DMS53 treated with DMSO at 0.1 percent for 48 hours (cell line): ENCODE measurements around the gene LONP2.
"Not testable (repeated sequence)": the region's sequence is repeated elsewhere in the genome, so short reads cannot be mapped to it uniquely, and the experiment has no call there.

Source experiments
- DNase-seq: peaks from one replicate; lab custom pipeline; 2025; ENCODE audit not compliant: unreplicated experiment; lab: John Stamatoyannopoulos, UW

Gene LONP2

GRCh38 chr16:48365025-48365600, 121.0 kb downstream of the LONP2 start:
- no peak for DNase-seq

GRCh38 chr16:48365601-48366164, 121.6 kb downstream of the LONP2 start:
- DNase-seq, result peak; percentile 81

GRCh38 chr16:48366165-48367093, 122.3 kb downstream of the LONP2 start:
- DNase-seq, result peak; percentile 69

DNA sequence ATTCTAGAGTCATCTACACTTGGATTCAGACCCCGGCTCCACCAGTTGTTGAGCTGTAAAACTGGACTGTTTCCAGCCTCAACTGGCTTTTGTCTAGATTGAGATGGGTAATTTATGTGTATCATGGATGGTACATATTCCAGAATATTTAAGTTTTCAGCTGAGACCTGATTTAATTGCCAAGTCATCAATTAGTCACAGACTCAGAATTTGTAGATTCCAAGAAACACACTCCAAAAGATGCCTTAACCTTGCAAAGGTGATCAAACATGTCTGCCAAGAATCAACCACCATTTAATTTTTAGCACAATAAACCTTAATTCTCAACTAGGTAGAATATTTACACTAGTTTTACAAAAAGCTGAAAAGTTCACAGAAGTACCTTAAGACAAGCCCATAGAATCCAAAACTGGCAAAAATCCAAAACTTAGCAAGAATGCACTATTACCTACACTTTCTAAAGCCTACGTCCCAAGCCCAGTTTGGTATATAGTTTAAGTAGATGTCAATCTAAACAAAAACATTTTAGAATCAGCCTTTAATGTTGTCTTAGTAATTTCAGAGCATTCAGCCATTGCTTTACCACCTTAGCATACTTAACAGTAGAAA, 123.4 kb downstream of the LONP2 start:
- DNase-seq, result no peak

- DNase-seq, result no peak
Measured at GRCh38 chr16:48369765-48370164, 125.7 kb downstream of the LONP2 start.

- no peak for DNase-seq
Measured at GRCh38 chr16:48370229-48370628, 126.1 kb downstream of the LONP2 start.

DNA sequence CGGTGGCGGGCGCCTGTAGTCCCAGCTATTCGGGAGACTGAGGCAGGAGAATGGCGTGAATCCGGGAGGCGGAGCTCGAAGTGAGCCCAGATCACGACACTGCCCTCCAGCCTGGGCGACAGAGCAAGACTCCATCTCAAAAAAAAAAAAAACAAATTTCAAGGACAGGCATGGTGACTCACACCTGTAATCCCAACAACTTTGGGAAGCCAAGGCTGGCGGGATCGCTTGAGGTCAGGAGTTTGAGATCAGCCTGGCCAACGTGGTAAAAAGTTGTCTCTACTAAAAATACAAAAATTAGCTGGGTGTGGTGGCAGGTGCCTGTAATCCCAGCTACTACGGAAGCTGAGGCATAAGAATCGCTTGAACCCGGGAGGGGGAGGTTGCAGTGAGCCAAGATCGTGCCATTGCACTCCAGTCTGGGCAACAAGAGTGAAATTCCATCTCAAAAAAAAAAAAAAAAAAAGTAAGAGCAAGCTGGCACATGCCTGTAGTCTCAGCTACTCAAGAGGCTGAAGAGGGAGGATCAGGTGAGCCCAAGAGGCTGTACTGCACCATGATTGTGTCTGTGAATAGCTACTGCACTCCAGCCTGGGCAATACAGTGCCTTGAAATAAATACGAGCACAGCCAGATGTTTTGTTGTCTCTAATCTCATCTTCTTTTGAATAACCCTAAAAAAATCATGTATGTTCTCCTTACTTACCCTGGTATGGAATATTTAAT, 126.7 kb downstream of the LONP2 start:
- not testable (repeated sequence) for DNase-seq

GRCh38 chr16:48371393-48371780, 127.3 kb downstream of the LONP2 start:
- DNase-seq, result no peak

DNA sequence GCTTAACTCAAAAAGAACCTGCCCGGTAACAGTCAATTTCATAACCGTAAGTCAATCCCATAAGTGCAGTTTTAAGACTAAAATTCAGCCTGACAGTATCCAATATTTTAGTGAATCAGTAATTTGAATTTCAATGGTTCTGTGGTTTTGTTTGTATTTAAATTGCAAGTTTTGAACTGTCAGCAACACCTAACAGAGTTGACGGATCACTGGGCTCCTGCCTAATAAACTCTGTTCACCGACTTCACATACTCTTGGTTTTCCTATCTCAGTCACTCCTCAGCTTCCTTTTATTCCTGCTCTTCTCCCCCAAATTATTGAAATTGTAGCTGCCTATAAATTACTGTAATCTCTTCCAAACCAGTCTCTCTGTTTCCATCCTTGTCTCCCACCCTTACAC, 128.6 kb downstream of the LONP2 start:
- no peak for DNase-seq

GRCh38 chr16:48373258-48374029, 129.3 kb downstream of the LONP2 start:
- DNase-seq, result no peak

- no peak for DNase-seq
Measured at GRCh38 chr16:48374255-48374654, 130.2 kb downstream of the LONP2 start.

DNA sequence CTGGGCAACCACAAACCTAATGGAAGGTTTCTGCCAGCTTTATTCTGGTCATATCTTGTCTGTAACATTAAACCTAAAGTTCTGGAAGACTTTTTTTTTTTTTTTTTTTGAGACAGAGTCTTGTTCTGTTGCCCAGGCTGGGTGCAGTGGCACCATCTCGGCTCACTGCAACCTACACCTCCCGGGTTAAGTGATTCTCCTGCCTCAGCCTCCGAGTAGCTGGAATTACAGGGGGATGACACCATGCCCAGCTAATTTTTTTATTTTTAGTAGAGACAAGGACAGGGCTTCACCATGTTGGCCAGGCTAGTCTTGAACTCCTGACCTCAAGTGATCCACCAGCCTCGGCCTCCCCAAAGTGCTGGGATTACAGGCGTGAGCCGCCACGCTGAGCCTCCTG, 133.2 kb downstream of the LONP2 start:
- DNase-seq, result not testable (repeated sequence)

DNA sequence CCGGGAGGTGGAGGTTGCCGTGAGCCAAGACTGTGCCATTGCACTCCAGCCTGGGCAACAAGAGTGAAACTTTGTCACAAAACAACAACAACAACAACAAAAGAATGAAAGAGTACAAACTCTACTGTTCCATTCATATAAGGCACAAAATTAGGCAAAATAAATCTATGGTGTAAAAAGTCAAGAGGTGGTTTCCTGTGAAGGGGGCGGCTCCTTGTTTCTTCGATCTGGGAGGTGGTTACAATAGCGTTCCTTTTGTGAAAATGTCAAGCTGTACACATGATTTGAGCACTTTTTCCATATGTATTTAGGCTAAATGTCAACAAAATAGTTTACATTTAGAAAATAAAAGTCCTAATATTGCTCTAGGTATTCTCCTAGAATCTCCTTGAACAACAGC, 134.2 kb downstream of the LONP2 start:
- DNase-seq, result no peak

DNA sequence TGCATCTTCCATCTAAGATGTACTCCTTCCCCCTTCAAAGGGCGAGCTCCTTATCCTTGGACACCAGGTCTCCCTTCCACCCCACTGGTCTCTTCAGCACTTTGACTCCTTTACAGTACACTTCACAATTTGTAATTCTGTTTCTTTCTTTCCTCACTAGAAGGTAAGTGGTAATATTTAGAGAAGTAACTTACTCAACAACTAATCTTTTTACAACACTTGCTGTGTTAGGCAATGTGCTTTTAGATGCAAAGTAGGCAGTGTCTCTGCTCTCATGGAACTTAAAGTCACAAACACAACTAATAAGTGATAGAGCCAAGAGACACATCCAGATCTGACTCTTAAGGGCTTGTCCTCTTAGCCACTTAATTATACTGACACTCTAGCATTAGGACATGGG, 134.7 kb downstream of the LONP2 start:
- no peak for DNase-seq

DNA sequence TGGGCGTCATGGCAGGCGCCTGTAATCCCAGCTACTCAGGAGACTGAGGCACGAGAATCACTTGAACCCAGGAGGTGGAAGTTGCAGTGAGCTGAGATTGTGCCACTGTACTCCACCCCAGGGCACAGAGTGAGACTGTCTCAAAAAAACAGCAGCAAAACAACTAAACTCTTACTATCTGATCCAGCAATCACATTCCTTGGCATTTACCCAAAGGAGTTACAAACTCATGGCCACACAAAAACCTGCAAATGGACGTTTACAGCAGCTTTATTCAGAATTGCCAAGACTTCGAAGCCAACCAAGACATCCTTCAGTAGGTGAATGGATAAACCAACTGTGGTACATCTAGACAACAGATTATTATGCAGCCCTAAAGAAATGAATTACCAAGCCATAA, 137.1 kb downstream of the LONP2 start:
- DNase-seq, result no peak

GRCh38 chr16:48382131-48382530, 138.0 kb downstream of the LONP2 start:
- no peak for DNase-seq

GRCh38 chr16:48383009-48383876, 139.1 kb downstream of the LONP2 start:
- DNase-seq, result no peak

DNA sequence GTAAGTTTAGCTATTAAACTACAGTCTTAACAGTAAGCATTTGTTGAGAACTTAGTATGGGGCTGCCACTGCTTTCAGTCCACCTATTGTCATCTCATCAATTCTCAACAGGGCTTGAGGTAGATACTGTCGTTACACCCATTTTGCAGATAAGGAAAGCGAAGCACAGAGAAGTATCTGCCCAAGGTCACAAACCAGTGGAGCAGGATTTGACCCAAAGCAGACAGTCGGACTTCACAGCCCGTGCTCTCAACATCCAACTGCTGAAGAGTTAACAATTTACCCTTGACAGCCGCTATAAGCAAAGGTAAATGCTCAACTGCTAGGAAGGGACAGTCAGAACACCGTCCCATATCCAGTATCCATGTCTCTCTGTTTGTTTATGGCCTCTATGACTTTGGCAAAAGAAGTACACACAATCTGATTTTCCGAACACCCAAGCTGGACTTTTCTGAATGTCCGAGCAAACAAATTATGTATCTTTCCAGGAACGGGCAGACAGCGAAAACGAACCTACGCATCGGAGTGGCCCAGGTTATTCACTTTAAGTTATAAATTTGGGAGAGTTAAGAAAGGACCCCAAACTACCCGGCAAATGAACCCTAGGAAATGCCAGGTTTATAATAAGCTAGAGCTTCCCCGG, 139.9 kb downstream of the LONP2 start:
- peak; percentile 32 for DNase-seq
